OCI-LY1 (cell line): Measurements from ENCODE around the gene CMIP.

ENCODE experiments used
- H2AFZ ChIP-seq: fragments of 200-600 bp; sonication (generic), shearing (Covaris generic); 2 replicates; pipeline ENCODE4 v1.6.0; 2014; ENCODE audit warnings: antibody characterized with exemption, mild to moderate bottlenecking, low read length
- H3F3A ChIP-seq: fragments of 200-600 bp; sonication (generic), shearing (Covaris generic); 2 replicates; pipeline ENCODE4 v1.6.0; 2014; ENCODE audit warnings: mild to moderate bottlenecking, antibody characterized with exemption, low read length, moderate library complexity; ENCODE audit not compliant: insufficient read depth
- H3K27ac ChIP-seq: fragments of 200-600 bp; sonication (generic); 2 replicates; pipeline ENCODE4 v1.5.1; 2014; ENCODE audit warnings: low read length, mixed run types, mild to moderate bottlenecking, low read depth; ENCODE audit not compliant: poor library complexity, severe bottlenecking
- H3K27me3 ChIP-seq: fragments of 200-600 bp; sonication (generic); 2 replicates; pipeline ENCODE4 v1.6.0; 2014; ENCODE audit warnings: antibody characterized with exemption, mild to moderate bottlenecking, low read length, moderate library complexity; ENCODE audit not compliant: insufficient read depth
- H3K36me3 ChIP-seq: fragments of 200-600 bp; sonication (generic); 2 replicates; pipeline ENCODE4 v1.6.1; 2014; ENCODE audit warnings: mild to moderate bottlenecking, antibody characterized with exemption, low read length, moderate library complexity, mixed read lengths; ENCODE audit not compliant: insufficient read depth
- H3K4me1 ChIP-seq: fragments of 200-600 bp; sonication (generic); 2 replicates; pipeline ENCODE4 v1.5.1; 2014; ENCODE audit warnings: mild to moderate bottlenecking, low read length, moderate library complexity; ENCODE audit not compliant: insufficient read depth, severe bottlenecking
- H3K4me2 ChIP-seq: fragments of 200-600 bp; sonication (generic), shearing (Covaris generic); 2 replicates; pipeline ENCODE4 v1.6.1; 2014; ENCODE audit warnings: low read length
- H3K4me3 ChIP-seq: fragments of 200-600 bp; sonication (generic); 2 replicates; pipeline ENCODE4 v1.5.1; 2014; ENCODE audit warnings: low read length, low read depth, mild to moderate bottlenecking, mixed read lengths; ENCODE audit not compliant: poor library complexity, severe bottlenecking
- H3K79me2 ChIP-seq: fragments of 200-600 bp; shearing (Covaris generic); 2 replicates; pipeline ENCODE4 v1.6.1; 2016; ENCODE audit warnings: mixed run types, low read length, mixed read lengths; ENCODE audit not compliant: insufficient read depth
- H3K9ac ChIP-seq: fragments of 200-600 bp; sonication (generic), shearing (Covaris generic); 2 replicates; pipeline ENCODE4 v1.6.1; 2014; ENCODE audit warnings: mild to moderate bottlenecking, low read length, mixed read lengths
- H3K9me2 ChIP-seq: fragments of 200-600 bp; sonication (generic), shearing (Covaris generic); 2 replicates; pipeline ENCODE4 v1.6.1; 2014; ENCODE audit warnings: low read depth, mild to moderate bottlenecking, low read length, mixed read lengths
- H3K9me3 ChIP-seq: fragments of 200-600 bp; shearing (Covaris generic); 2 replicates; pipeline ENCODE4 v1.6.1; 2014; ENCODE audit warnings: low read length, mixed read lengths
- H4K20me1 ChIP-seq: fragments of 200-600 bp; sonication (generic), shearing (Covaris generic); 2 replicates; pipeline ENCODE4 v1.6.0; 2016; ENCODE audit warnings: mild to moderate bottlenecking, low read length; ENCODE audit not compliant: insufficient read depth
- EZH2 ChIP-seq: fragments of 200-600 bp; sonication (generic), shearing (Covaris generic); IDR thresholded peaks from 2 replicates; pipeline ENCODE4 v1.8.0; 2017; ENCODE audit warnings: borderline replicate concordance, mixed run types, mild to moderate bottlenecking, antibody characterized with exemption, low read length, moderate library complexity, mixed read lengths
- TF ChIP-seq, protein P1 (sequence below): fragments of 200-600 bp; sonication (generic), shearing (Covaris generic); IDR thresholded peaks from 2 replicates; pipeline ENCODE4 v1.5.1; 2017; ENCODE audit warnings: mild to moderate bottlenecking, antibody characterized with exemption, low read length, moderate library complexity, mixed read lengths

Gene CMIP

DNA sequence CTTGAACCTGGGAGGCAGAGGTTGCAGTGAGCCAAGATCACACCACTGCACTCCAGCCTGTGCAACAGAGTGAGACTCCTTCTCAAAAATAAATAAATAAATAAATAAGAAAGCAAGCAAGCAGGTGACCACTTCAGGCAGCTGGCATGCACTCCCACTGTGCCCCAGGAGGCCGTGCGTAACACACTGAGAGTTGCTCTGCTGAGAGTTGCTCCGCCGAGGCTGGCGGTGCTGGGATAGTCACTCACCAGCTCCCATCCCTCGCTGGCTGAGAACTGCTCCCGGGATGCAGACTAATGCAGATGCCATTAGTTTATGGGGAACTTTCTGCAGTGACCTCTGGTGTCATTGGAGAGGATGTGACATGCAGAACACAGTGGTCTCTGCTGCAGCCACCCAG is 228.8 kb downstream of the CMIP start:
- Histone ChIP-seq H3K79me2 (no peaks in the 10 kb centered on the region), H4K20me1 (no peaks in the 10 kb centered on the region), H3K4me3 (no peak overlapping the region), H2AFZ (no peak overlapping the region), H3K9me3 (no peaks in the 10 kb centered on the region), H3K9ac (no peak overlapping the region), H3F3A (no peaks in the 10 kb centered on the region), H3K36me3 (peaks cover 63% of the 10 kb centered on the region), H3K9me2 (no peaks in the 10 kb centered on the region), H3K4me2 (no peak overlapping the region), H3K27ac (no peak overlapping the region), H3K27me3 (no peaks in the 10 kb centered on the region), H3K4me1 (no peaks in the 10 kb centered on the region)
- no peak for TF ChIP-seq EZH2
- TF ChIP-seq, protein P1, sequence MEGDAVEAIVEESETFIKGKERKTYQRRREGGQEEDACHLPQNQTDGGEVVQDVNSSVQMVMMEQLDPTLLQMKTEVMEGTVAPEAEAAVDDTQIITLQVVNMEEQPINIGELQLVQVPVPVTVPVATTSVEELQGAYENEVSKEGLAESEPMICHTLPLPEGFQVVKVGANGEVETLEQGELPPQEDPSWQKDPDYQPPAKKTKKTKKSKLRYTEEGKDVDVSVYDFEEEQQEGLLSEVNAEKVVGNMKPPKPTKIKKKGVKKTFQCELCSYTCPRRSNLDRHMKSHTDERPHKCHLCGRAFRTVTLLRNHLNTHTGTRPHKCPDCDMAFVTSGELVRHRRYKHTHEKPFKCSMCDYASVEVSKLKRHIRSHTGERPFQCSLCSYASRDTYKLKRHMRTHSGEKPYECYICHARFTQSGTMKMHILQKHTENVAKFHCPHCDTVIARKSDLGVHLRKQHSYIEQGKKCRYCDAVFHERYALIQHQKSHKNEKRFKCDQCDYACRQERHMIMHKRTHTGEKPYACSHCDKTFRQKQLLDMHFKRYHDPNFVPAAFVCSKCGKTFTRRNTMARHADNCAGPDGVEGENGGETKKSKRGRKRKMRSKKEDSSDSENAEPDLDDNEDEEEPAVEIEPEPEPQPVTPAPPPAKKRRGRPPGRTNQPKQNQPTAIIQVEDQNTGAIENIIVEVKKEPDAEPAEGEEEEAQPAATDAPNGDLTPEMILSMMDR: no peak

- Histone ChIP-seq H3K4me2 (no peak overlapping the region), H3K9ac (no peak overlapping the region), H3K4me3 (no peak overlapping the region), H3K9me3 (no peaks in the 10 kb centered on the region), H3F3A (no peaks in the 10 kb centered on the region), H3K27me3 (no peaks in the 10 kb centered on the region), H3K79me2 (no peaks in the 10 kb centered on the region), H2AFZ (no peak overlapping the region), H3K27ac (no peak overlapping the region), H3K4me1 (no peaks in the 10 kb centered on the region), H4K20me1 (no peaks in the 10 kb centered on the region), H3K36me3 (peaks cover 76% of the 10 kb centered on the region), H3K9me2 (no peaks in the 10 kb centered on the region)
- TF ChIP-seq EZH2: no peak
- TF ChIP-seq, protein P1: no peak
These were observed 231.1 kb downstream of the CMIP start for GRCh38 chr16:81675662-81676061.

- TF ChIP-seq EZH2: no peak
- H3K27ac ChIP-seq: no peak overlapping the region
- H3K9ac ChIP-seq: no peak overlapping the region
- H3K4me3 ChIP-seq: no peak overlapping the region
- H3K4me2 ChIP-seq: no peak overlapping the region
- H3K79me2 ChIP-seq: no peaks in the 10 kb centered on the region
- no peaks in the 10 kb centered on the region for H3K9me2 ChIP-seq
- H3K4me1 ChIP-seq: no peaks in the 10 kb centered on the region
- no peak overlapping the region for H2AFZ ChIP-seq
- no peaks in the 10 kb centered on the region for H3K9me3 ChIP-seq
- H3F3A ChIP-seq: no peaks in the 10 kb centered on the region
- H4K20me1 ChIP-seq: no peaks in the 10 kb centered on the region
- no peaks in the 10 kb centered on the region for H3K27me3 ChIP-seq
- H3K36me3 ChIP-seq: peaks cover 77% of the 10 kb centered on the region
These were observed 231.7 kb downstream of the CMIP start for GRCh38 chr16:81676066-81676882.
